ENCODE measurements around the gene CD68. TPM values are rescaled to one million over a fixed set of nuclear protein-coding genes. Genes with fewer than 3 reads are reported as not detected.
"Not testable (repeated sequence)": the region's sequence is repeated elsewhere in the genome, so short reads cannot be mapped to it uniquely, and the experiment has no call there.

CD68 gene
- total RNA-seq, 1 experiment from 2014 or later: 1.6 TPM

DNA sequence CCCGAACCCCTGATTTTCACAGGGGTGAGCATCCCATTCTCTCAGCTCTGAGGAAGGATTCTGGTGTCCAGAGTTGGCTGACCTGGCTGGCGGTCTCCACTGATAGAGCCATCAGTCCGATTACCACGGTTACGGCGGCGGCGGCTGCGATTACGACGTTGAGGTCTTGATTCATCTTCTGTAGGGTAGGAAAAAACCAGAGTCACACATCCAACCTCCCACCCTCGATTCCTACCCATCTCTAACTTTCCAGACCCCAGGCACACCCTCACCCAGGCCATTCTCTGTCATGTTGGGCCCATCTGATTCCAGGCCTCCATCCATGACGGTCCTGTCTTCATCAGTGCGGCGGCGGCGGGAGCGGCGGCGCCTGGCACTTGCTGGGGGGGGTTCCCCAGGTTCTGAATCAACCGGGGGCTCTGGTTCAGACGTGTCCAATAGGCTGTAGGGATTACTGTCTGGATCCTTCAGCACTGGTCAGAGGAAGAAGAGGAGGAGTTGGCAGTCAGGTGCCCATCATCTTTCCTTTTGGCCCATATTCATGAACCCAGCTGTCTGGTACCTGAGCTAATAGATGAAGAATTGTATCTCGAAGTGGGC, 13.1 kb downstream of the CD68 start:
- H3K4me3 ChIP-seq (ENCODE audit: low read depth, low read length): no peak overlapping the region
- Mint-ChIP-seq H3K4me3 (ENCODE audit: unreplicated experiment) (no peak overlapping the region), H3K27ac (ENCODE audit: unreplicated experiment) (no peak overlapping the region), H3K9me3 (ENCODE audit: unreplicated experiment) (no peaks in the 10 kb centered on the region), H3K4me1 (ENCODE audit: low read depth, unreplicated experiment) (no peaks in the 10 kb centered on the region), H3K27me3 (ENCODE audit: insufficient read depth, unreplicated experiment) (no peaks in the 10 kb centered on the region), H3K36me3 (ENCODE audit: insufficient read depth, unreplicated experiment) (peaks cover 69% of the 10 kb centered on the region)
- intact Hi-C loops (cut with micrococcal nuclease; ENCODE audit: unreplicated experiment): no loop called here
- TF ChIP-seq, protein P1, sequence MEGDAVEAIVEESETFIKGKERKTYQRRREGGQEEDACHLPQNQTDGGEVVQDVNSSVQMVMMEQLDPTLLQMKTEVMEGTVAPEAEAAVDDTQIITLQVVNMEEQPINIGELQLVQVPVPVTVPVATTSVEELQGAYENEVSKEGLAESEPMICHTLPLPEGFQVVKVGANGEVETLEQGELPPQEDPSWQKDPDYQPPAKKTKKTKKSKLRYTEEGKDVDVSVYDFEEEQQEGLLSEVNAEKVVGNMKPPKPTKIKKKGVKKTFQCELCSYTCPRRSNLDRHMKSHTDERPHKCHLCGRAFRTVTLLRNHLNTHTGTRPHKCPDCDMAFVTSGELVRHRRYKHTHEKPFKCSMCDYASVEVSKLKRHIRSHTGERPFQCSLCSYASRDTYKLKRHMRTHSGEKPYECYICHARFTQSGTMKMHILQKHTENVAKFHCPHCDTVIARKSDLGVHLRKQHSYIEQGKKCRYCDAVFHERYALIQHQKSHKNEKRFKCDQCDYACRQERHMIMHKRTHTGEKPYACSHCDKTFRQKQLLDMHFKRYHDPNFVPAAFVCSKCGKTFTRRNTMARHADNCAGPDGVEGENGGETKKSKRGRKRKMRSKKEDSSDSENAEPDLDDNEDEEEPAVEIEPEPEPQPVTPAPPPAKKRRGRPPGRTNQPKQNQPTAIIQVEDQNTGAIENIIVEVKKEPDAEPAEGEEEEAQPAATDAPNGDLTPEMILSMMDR (IDR thresholded peaks at IDR 0.05; ENCODE audit: insufficient read depth in 1 of 2, low read depth in 1 of 2, low read length in 1 of 2, severe bottlenecking in 1 of 2, unreplicated experiment in 1 of 2): no peak
- ChIA-PET POLR2A (interaction anchor here (0.6 kb wide), 1 partner anchor 173 kb away, joined by 3 read pairs; no protein-coding TSS in a partner anchor), CTCF (no interaction called here)
- no peak for DNase-seq
- H3K36me3 ChIP-seq (ENCODE audit: control insufficient read depth, insufficient read depth, low read length): no peaks in the 10 kb centered on the region
- no peaks in the 10 kb centered on the region for H3K9me3 ChIP-seq
- no TSS peak for BruUV-seq (replicated peaks)
- H3K4me1 ChIP-seq: no peaks in the 10 kb centered on the region
- no peaks in the 10 kb centered on the region for H3K27me3 ChIP-seq (replicated peaks; ENCODE audit: control insufficient read depth, insufficient read depth, low read length)

DNA sequence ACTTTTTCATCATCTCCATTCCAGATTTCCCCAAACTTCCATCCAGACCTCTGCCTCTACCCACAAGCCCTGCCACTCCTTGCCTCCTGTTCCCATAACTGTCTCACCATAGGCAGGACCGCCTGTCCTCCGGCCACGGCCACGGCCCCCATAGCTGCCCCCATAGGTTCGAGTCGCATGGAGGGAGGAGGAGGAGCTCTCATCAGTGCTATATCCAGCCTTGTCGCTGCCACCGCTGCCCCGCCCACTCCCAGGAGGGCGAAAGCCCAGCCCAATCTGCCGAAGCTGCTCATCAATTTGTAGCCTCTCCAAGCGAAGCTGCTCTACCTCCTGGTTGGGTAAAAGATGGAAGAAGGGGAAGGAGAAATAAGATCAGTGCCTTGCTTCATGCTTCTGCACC, 13.9 kb downstream of the CD68 start:
- no peaks in the 10 kb centered on the region for H3K27me3 Mint-ChIP-seq (ENCODE audit: insufficient read depth, unreplicated experiment)
- no peak overlapping the region for H3K4me3 Mint-ChIP-seq (ENCODE audit: unreplicated experiment)
- TF ChIP-seq, protein P1 (IDR thresholded peaks at IDR 0.05; ENCODE audit: insufficient read depth in 1 of 2, low read depth in 1 of 2, low read length in 1 of 2, severe bottlenecking in 1 of 2, unreplicated experiment in 1 of 2): no peak
- no peaks in the 10 kb centered on the region for H3K9me3 Mint-ChIP-seq (ENCODE audit: unreplicated experiment)
- H3K4me1 Mint-ChIP-seq (ENCODE audit: low read depth, unreplicated experiment): no peaks in the 10 kb centered on the region
- Histone ChIP-seq H3K9me3 (no peaks in the 10 kb centered on the region), H3K27me3 (replicated peaks; ENCODE audit: control insufficient read depth, insufficient read depth, low read length) (no peaks in the 10 kb centered on the region), H3K4me1 (no peaks in the 10 kb centered on the region), H3K4me3 (ENCODE audit: low read depth, low read length) (no peak overlapping the region), H3K36me3 (ENCODE audit: control insufficient read depth, insufficient read depth, low read length) (no peaks in the 10 kb centered on the region)
- DNase-seq: no peak
- H3K27ac Mint-ChIP-seq (ENCODE audit: unreplicated experiment): no peak overlapping the region
- CTCF ChIA-PET: no interaction called here
- intact Hi-C loops (cut with micrococcal nuclease; ENCODE audit: unreplicated experiment): no loop called here
- no TSS peak for BruUV-seq (replicated peaks)
- POLR2A ChIA-PET: no interaction called here
- peaks cover 68% of the 10 kb centered on the region for H3K36me3 Mint-ChIP-seq (ENCODE audit: insufficient read depth, unreplicated experiment)

DNA sequence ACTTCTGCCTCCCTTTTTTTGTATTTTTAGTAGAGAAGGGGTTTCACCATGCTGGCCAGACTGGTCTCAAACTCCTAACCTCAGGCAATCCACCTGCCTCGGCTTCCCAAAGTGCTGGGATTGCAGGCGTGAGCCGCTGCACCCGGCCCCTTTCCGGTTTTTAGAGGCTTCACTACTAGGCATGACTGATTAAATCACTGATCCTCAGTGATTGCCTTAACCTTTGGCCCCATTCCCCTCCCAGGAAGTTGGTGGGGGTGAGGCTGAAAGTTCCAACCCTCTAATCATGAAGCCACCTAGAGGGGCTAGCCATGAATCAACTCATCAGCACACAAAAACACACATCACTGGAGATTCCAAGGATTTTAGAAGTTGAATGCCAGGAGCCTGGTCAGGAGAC, 18.1 kb downstream of the CD68 start:
- CTCF ChIA-PET; H3K36me3 ChIP-seq (ENCODE audit: control insufficient read depth, insufficient read depth, low read length): not testable (repeated sequence)

DNA sequence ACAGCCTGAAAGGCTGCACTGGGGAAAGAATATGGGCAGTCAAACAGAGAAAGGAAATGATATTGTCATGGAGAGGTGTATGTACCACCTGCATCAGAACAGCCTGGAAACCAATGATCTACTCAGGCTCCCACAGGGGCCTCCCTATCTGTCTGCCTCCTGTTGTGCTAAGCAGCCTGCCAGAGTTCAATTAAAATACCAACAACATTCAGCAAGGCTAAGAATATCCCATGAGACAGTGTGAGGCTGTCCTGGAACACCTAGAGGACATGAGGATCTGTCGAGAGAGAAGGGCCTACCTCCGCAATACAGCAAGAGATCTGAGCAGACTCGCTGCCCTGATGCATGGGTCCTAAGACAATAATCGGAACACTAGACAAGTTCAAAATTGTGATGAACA, 26.8 kb downstream of the CD68 start:
- no peak overlapping the region for H3K27ac Mint-ChIP-seq (ENCODE audit: unreplicated experiment)
- intact Hi-C loops (cut with micrococcal nuclease; ENCODE audit: unreplicated experiment): no loop called here

More for the DNA sequence above, 18.1 kb downstream of the CD68 start:
- H3K9me3 ChIP-seq; H3K4me3 Mint-ChIP-seq (ENCODE audit: unreplicated experiment); H3K27me3 ChIP-seq (replicated peaks; ENCODE audit: control insufficient read depth, insufficient read depth, low read length); BruUV-seq (replicated peaks); H3K27ac Mint-ChIP-seq (ENCODE audit: unreplicated experiment); H3K4me1 Mint-ChIP-seq (ENCODE audit: low read depth, unreplicated experiment); intact Hi-C loops (cut with micrococcal nuclease; ENCODE audit: unreplicated experiment); H3K4me1 ChIP-seq; H3K27me3 Mint-ChIP-seq (ENCODE audit: insufficient read depth, unreplicated experiment); DNase-seq; H3K9me3 Mint-ChIP-seq (ENCODE audit: unreplicated experiment); H3K4me3 ChIP-seq (ENCODE audit: low read depth, low read length); POLR2A ChIA-PET: not testable (repeated sequence)
- H3K36me3 Mint-ChIP-seq (ENCODE audit: insufficient read depth, unreplicated experiment): peaks cover 89% of the 10 kb centered on the region

More for the DNA sequence above, 26.8 kb downstream of the CD68 start:
- TF ChIP-seq, protein P1 (IDR thresholded peaks at IDR 0.05; ENCODE audit: insufficient read depth in 1 of 2, low read depth in 1 of 2, low read length in 1 of 2, severe bottlenecking in 1 of 2, unreplicated experiment in 1 of 2): no peak
- H3K4me3 Mint-ChIP-seq (ENCODE audit: unreplicated experiment): no peak overlapping the region
- no peaks in the 10 kb centered on the region for H3K27me3 Mint-ChIP-seq (ENCODE audit: insufficient read depth, unreplicated experiment)
- no peaks in the 10 kb centered on the region for H3K4me1 Mint-ChIP-seq (ENCODE audit: low read depth, unreplicated experiment)
- no TSS peak for BruUV-seq (replicated peaks)
- Histone ChIP-seq H3K27me3 (replicated peaks; ENCODE audit: control insufficient read depth, insufficient read depth, low read length) (no peaks in the 10 kb centered on the region), H3K4me1 (no peaks in the 10 kb centered on the region), H3K9me3 (no peaks in the 10 kb centered on the region), H3K36me3 (ENCODE audit: control insufficient read depth, insufficient read depth, low read length) (no peaks in the 10 kb centered on the region), H3K4me3 (ENCODE audit: low read depth, low read length) (no peak overlapping the region)
- no peak for DNase-seq
- ChIA-PET POLR2A (no interaction called here), CTCF (no interaction called here)
- peaks cover 64% of the 10 kb centered on the region for H3K36me3 Mint-ChIP-seq (ENCODE audit: insufficient read depth, unreplicated experiment)
- H3K9me3 Mint-ChIP-seq (ENCODE audit: unreplicated experiment): no peaks in the 10 kb centered on the region
